SK-N-SH (cell line): ENCODE results near the gene ATXN2.
A peak's percentile ranks its signal among the peaks of the same experiment; 100 is the strongest.

Experiments
- CTCF ChIP-seq: fragments of 200-600 bp; sonication (generic); IDR thresholded peaks from 2 replicates; pipeline ENCODE4 v1.6.1; 2017; ENCODE audit warnings: antibody characterized with exemption, mild to moderate bottlenecking, moderate library complexity
- ELF1 ChIP-seq: IDR thresholded peaks from 2 replicates; pipeline ENCODE4 v1.4.0; 2012
- EP300 ChIP-seq, 2 experiments: IDR thresholded peaks; 2 replicates each; pipeline versions ENCODE4 v1.4.0 to v1.6.1; 2012; ENCODE audit warnings: borderline replicate concordance in 1 of 2, low read depth in 1 of 2, low read length in 1 of 2
- FOXM1 ChIP-seq: IDR thresholded peaks from 2 replicates; pipeline ENCODE4 v1.4.0; 2012; ENCODE audit warnings: low read depth, mild to moderate bottlenecking
- NRF1 ChIP-seq: IDR thresholded peaks from 2 replicates; pipeline ENCODE4 v1.6.1; 2012; ENCODE audit warnings: low read depth, mild to moderate bottlenecking, low read length
- RAD21 ChIP-seq: IDR thresholded peaks from 2 replicates; pipeline ENCODE4 v1.6.1; 2012; ENCODE audit warnings: mild to moderate bottlenecking, low read length
- SMC3 ChIP-seq: IDR thresholded peaks from 2 replicates; pipeline ENCODE4 v1.6.1; 2012; ENCODE audit warnings: low read depth, low read length, improper control_type of control experiment
- TCF12 ChIP-seq: IDR thresholded peaks from 2 replicates; pipeline ENCODE4 v1.4.0; 2012
- USF2 ChIP-seq: fragments of 150-350 bp; IDR thresholded peaks from 2 replicates; pipeline ENCODE4 v1.6.1; 2017; ENCODE audit warnings: antibody characterized with exemption, low read length, low read depth, borderline replicate concordance
- TF ChIP-seq, protein P1 (sequence below): IDR thresholded peaks from 2 replicates; pipeline ENCODE4; 2012

- TF ChIP-seq CTCF (no peak), NRF1 (no peak), RAD21 (no peak), ELF1 (no peak), USF2 (no peak), FOXM1 (no peak), TCF12 (no peak), SMC3 (no peak), EP300 (IDR thresholded peaks at IDR 0.05; ENCODE audit: borderline replicate concordance in 1 of 2, low read depth in 1 of 2, low read length in 1 of 2) (no peak)
- TF ChIP-seq, protein P1, sequence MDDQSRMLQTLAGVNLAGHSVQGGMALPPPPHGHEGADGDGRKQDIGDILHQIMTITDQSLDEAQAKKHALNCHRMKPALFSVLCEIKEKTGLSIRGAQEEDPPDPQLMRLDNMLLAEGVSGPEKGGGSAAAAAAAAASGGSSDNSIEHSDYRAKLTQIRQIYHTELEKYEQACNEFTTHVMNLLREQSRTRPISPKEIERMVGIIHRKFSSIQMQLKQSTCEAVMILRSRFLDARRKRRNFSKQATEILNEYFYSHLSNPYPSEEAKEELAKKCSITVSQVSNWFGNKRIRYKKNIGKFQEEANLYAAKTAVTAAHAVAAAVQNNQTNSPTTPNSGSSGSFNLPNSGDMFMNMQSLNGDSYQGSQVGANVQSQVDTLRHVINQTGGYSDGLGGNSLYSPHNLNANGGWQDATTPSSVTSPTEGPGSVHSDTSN: 0 out of 2 replicates have a peak, but pooled peaks have one; percentile 10
Measured at GRCh38 chr12:111443586-111443985, 155.5 kb downstream of the ATXN2 start.
